CD4-positive, alpha-beta T cell treated with Interleukin-6 at 100 ng/mL for 8 hours (primary cell): ENCODE measurements around the gene ARID3B.
"Not testable (repeated sequence)": the region's sequence is repeated elsewhere in the genome, so short reads cannot be mapped to it uniquely, and the experiment has no call there.

ENCODE experiments used
- DNase-seq: peaks from one replicate; pipeline ENCODE4 v3.0.0-alpha.2; 2020; ENCODE audit warnings: mixed read lengths, low spot score

The ARID3B gene

GRCh38 chr15:74620636-74621545, 79.9 kb downstream of the ARID3B start:
- DNase-seq, result peak; percentile 70

- no peak for DNase-seq
These were observed 80.5 kb downstream of the ARID3B start for GRCh38 chr15:74621546-74621920.

- no peak for DNase-seq
These were observed 80.9 kb downstream of the ARID3B start for GRCh38 chr15:74621936-74622335.

- DNase-seq, result no peak
These were observed 81.7 kb downstream of the ARID3B start for GRCh38 chr15:74622758-74623157.

GRCh38 chr15:74624020-74624602, 83.1 kb downstream of the ARID3B start:
- no peak for DNase-seq

- no peak for DNase-seq
These were observed 84.7 kb downstream of the ARID3B start for GRCh38 chr15:74625693-74626092.

- no peak for DNase-seq
These were observed 85.3 kb downstream of the ARID3B start for GRCh38 chr15:74626336-74626735.

- DNase-seq, result no peak
These were observed 86.0 kb downstream of the ARID3B start for GRCh38 chr15:74626752-74627692.

GRCh38 chr15:74627766-74628165, 86.7 kb downstream of the ARID3B start:
- no peak for DNase-seq

- no peak for DNase-seq
These were observed 87.2 kb downstream of the ARID3B start for GRCh38 chr15:74628199-74628598.

GRCh38 chr15:74628949-74629348, 87.9 kb downstream of the ARID3B start:
- no peak for DNase-seq

GRCh38 chr15:74629696-74630095, 88.7 kb downstream of the ARID3B start:
- not testable (repeated sequence) for DNase-seq

- no peak for DNase-seq
These were observed 89.5 kb downstream of the ARID3B start for GRCh38 chr15:74630284-74631086.

GRCh38 chr15:74631087-74631385, 90.0 kb downstream of the ARID3B start:
- DNase-seq, result no peak

GRCh38 chr15:74631408-74631807, 90.4 kb downstream of the ARID3B start:
- no peak for DNase-seq

GRCh38 chr15:74631935-74632560, 91.0 kb downstream of the ARID3B start:
- DNase-seq, result peak; percentile 39

- no peak for DNase-seq
These were observed 91.6 kb downstream of the ARID3B start for GRCh38 chr15:74632601-74633000.

- no peak for DNase-seq
These were observed 92.8 kb downstream of the ARID3B start for GRCh38 chr15:74633781-74634180.

- peak; percentile 69 for DNase-seq
These were observed 94.2 kb downstream of the ARID3B start for GRCh38 chr15:74635228-74635627.

GRCh38 chr15:74636984-74637383, 96.0 kb downstream of the ARID3B start:
- DNase-seq, result no peak

GRCh38 chr15:74641151-74641550, 100.1 kb downstream of the ARID3B start:
- no peak for DNase-seq
